BE2C (cell line): ENCODE measurements around the gene RALGPS2.

Experiments
- DNase-seq: peaks from one replicate; pipeline ENCODE4 v3.0.0-alpha.2; 2020
- H3K27me3 ChIP-seq: fragments of 250-450 bp; sonication (Bioruptor Pico); 2 replicates; pipeline ENCODE4 v1.5.1; 2020; ENCODE audit warnings: mild to moderate bottlenecking
- H3K36me3 ChIP-seq: fragments of 250-450 bp; sonication (Bioruptor Pico); 2 replicates; pipeline ENCODE4 v1.5.1; 2020; ENCODE audit warnings: mild to moderate bottlenecking
- H3K4me1 ChIP-seq: fragments of 250-450 bp; sonication (Bioruptor Pico); 2 replicates; pipeline ENCODE4 v1.5.1; 2020
- H3K4me3 ChIP-seq: 2 replicates; pipeline ENCODE4 v1.5.1; 2011; ENCODE audit warnings: low read depth, low read length
- H3K9me3 ChIP-seq: fragments of 250-450 bp; sonication (Bioruptor Pico); 2 replicates; pipeline ENCODE4 v1.5.1; 2020
- TF ChIP-seq, protein P1 (sequence below): IDR thresholded peaks from 2 replicates; pipeline ENCODE4 v1.5.1; 2012; ENCODE audit warnings: mild to moderate bottlenecking, low read depth, low read length

The RALGPS2 gene

DNA sequence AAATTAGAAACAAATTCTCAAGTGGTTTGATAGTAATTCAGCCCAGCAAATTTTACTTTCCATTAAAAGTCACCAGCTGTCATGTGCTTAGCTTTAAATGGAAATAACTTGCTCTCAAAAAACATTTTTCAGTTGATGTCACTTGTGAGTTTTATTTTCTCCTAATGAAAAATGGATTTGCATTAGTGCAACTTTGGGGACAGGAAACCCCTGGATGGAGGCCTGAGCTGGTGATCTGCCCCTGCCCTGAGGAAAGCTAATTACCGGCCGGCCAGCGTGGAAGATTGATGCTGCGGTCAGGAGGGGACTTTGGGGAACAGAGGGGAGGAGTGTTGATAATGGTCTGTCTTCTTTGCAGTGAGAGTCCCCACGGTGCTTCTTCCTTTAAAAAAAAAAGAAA lies 212.7 kb downstream of the RALGPS2 start:
- DNase-seq = no peak
- Histone ChIP-seq H3K4me1 (no peaks in the 10 kb centered on the region), H3K27me3 (no peaks in the 10 kb centered on the region), H3K4me3 (no peak overlapping the region), H3K9me3 (no peaks in the 10 kb centered on the region), H3K36me3 (no peaks in the 10 kb centered on the region)
- TF ChIP-seq, protein P1, sequence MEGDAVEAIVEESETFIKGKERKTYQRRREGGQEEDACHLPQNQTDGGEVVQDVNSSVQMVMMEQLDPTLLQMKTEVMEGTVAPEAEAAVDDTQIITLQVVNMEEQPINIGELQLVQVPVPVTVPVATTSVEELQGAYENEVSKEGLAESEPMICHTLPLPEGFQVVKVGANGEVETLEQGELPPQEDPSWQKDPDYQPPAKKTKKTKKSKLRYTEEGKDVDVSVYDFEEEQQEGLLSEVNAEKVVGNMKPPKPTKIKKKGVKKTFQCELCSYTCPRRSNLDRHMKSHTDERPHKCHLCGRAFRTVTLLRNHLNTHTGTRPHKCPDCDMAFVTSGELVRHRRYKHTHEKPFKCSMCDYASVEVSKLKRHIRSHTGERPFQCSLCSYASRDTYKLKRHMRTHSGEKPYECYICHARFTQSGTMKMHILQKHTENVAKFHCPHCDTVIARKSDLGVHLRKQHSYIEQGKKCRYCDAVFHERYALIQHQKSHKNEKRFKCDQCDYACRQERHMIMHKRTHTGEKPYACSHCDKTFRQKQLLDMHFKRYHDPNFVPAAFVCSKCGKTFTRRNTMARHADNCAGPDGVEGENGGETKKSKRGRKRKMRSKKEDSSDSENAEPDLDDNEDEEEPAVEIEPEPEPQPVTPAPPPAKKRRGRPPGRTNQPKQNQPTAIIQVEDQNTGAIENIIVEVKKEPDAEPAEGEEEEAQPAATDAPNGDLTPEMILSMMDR = no peak

DNA sequence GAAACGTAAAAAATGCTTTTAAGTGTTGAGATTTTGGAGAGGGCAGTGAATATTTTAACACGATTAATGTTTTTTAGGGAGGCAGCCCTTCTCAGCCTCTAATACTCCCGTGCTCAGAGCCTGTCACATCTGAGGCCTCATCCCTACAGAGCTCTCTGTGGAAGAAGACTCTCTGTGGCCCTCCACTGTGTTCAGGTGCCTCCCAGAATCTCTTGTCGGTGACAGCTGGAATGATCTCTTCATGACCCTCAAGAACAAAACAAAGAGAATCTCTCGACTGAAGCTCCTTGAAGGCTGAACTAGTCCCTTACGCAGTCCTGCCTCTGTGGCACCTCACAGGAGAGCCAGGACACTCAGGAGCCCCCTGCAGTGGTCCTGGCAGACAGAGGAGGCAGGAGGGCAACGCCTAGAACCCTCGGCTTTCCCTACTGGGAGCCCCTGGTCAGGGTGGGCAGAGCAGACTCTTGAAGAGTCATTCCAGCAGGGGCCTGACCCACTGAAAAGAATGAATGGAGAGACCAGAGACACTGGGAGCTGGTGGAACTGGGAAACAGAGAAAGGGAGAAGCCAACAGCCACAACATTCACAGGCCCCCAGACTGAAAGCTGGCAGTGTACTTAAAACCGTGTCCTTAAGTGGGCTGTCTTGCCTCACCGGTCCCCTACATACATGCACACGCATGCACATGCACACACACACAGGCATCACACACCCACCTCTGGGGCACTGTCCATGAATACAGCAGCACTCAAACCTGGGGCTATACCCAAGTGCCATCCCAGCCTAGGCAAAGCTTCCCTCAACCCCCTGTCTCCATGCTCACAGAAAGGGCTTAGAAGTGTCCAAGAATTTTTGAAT lies 213.3 kb downstream of the RALGPS2 start:
- no peak for DNase-seq
- no peaks in the 10 kb centered on the region for H3K36me3 ChIP-seq
- H3K9me3 ChIP-seq = no peaks in the 10 kb centered on the region
- no peak overlapping the region for H3K4me3 ChIP-seq
- H3K4me1 ChIP-seq = no peaks in the 10 kb centered on the region
- TF ChIP-seq, protein P1 = no peak
- no peaks in the 10 kb centered on the region for H3K27me3 ChIP-seq

DNA sequence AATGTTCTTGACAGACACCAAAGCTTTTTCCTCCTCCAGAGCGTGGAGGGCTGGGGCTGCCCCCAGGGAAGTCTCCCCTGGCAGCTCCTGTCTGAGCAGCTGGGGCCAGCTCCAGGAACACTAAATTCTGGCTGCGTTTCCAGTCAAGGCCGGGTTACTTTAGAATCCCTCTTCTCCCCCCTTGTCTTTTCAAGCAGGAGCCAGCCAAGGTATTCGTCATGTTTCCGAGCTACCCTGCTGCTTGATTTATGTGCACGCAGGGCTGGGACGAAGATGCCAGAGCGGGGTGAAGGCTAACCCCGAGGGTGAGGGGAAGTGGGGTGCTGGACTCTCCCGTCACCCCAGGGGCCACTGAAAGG lies 213.9 kb downstream of the RALGPS2 start:
- DNase-seq = no peak
- TF ChIP-seq, protein P1 = no peak
- H3K9me3 ChIP-seq = no peaks in the 10 kb centered on the region
- H3K4me1 ChIP-seq = no peaks in the 10 kb centered on the region
- H3K27me3 ChIP-seq = no peaks in the 10 kb centered on the region
- H3K36me3 ChIP-seq = no peaks in the 10 kb centered on the region
- no peak overlapping the region for H3K4me3 ChIP-seq

DNA sequence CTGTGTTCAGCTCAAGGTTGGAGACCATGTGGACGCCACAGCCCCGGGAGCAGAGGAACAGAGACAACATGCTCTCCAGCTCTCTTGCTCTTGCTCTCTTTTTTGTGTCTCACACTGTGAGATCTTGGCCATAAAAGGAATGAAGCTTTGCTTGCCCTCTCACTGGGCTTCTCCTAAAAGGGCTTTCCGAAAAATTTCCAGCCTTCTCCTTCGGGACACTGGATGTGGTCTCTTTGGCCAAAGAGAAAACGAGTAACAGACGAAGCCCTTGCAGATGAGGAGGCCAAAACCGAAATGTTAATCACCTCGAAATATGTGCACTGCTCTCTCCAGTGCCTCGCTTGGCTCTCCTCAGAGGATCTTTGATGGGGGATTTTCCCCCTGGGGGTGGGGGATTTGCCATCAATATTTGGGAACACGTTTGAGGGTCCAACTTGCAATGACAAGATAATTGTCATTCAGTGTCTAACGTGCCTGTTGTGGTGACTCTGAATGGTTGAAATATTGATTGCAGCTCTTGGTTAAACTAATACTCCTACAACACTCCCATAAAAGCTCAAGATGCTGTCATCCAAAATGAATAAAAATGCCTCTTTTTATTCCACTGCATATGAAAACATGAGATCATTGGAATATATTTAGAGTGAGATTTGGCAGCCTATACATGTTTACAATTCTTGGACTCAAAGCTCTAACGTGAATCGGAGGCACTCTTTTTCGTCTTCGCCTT lies 214.5 kb downstream of the RALGPS2 start:
- DNase-seq = no peak
- no peak overlapping the region for H3K4me3 ChIP-seq
- TF ChIP-seq, protein P1 = no peak
- H3K9me3 ChIP-seq = no peaks in the 10 kb centered on the region
- no peaks in the 10 kb centered on the region for H3K36me3 ChIP-seq
- no peaks in the 10 kb centered on the region for H3K4me1 ChIP-seq
- H3K27me3 ChIP-seq = no peaks in the 10 kb centered on the region; the same call in 1 of the 2 replicates

DNA sequence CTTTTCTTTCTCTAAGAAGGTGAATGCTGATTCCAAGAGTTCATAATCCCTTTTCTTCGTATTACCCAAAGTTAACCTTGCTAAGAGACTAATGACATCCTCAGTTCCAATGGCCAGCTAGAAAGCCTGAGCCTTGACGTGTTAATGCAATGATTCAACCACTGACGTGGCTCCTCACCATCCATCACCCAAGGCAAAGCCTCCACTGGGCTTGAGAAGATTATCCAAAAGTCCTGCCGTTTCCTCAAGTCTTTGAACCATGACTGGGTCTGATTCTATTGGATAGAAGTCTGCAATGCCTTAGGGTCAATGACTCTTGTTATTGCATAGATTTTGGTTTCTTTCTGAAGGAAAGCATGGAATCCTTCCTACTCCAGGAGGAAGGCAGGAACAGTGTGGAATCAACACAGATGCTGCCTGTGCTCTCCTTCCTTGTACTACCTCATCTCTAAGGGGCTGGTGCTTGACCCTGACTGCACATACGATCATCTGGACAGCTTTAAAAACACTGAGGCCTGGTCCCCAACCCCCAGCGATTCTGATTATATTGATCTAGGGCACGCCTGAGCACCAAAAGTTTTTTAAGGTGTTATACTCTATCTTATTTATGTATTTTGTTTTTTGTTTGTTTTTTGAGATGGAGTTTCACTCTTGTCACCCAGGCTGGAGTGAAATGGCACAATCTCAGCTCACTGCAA lies 215.2 kb downstream of the RALGPS2 start:
- TF ChIP-seq, protein P1 = no peak
- no peaks in the 10 kb centered on the region for H3K4me1 ChIP-seq
- H3K36me3 ChIP-seq = no peaks in the 10 kb centered on the region
- H3K4me3 ChIP-seq = no peak overlapping the region
- no peak for DNase-seq
- H3K27me3 ChIP-seq = no peaks in the 10 kb centered on the region; the same call in 1 of the 2 replicates
- H3K9me3 ChIP-seq = no peaks in the 10 kb centered on the region
